GM10248 (cell line): Measurements from ENCODE around the gene RABEP2.
A peak's percentile ranks its signal among the peaks of the same experiment; 100 is the strongest.
"Not testable (repeated sequence)": the region's sequence is repeated elsewhere in the genome, so short reads cannot be mapped to it uniquely, and the experiment has no call there.

ENCODE experiments used
- CTCF ChIA-PET: fragments of 300-600 bp; sonication (Branson Sonifier 250); formaldehyde crosslinking; extraction: SDS; loops from one replicate; lab custom pipeline; 2021; ENCODE audit warnings: antibody characterized with exemption; lab: Yijun Ruan, JAX
- POLR2A ChIA-PET: fragments of 350-650 bp; sonication (Branson Sonifier 250); formaldehyde crosslinking; extraction: SDS; loops from one replicate; lab custom pipeline; 2020; ENCODE audit warnings: antibody characterized with exemption; lab: Yijun Ruan, JAX
- DNase-seq: peaks from one replicate; pipeline ENCODE4 v3.0.0; 2012; ENCODE audit errors: extremely low spot score
- CTCF ChIP-seq: IDR thresholded peaks from 2 replicates; pipeline ENCODE4 v1.5.1; 2012; ENCODE audit warnings: mild to moderate bottlenecking, low read depth; ENCODE audit errors: extremely low read depth, missing control alignments, control extremely low read depth

The RABEP2 gene

GRCh38 chr16:28927815-28928214, 2.8 kb upstream of the RABEP2 start:
- DNase-seq: no peak
- CTCF ChIA-PET: interaction anchor here (1.2 to 12.7 kb wide), 3 partner anchors 16 to 54 kb away, joined by 4 to 139 read pairs (median 5); no protein-coding TSS in a partner anchor
- POLR2A ChIA-PET: no interaction called here
- TF ChIP-seq CTCF: no peak

- CTCF ChIA-PET: interaction anchor here (1.6 to 12.7 kb wide), 2 partner anchors 17 to 52 kb away, joined by 4 to 139 read pairs; no protein-coding TSS in a partner anchor
- POLR2A ChIA-PET, DNase-seq: not testable (repeated sequence)
These were observed 1.2 kb upstream of the RABEP2 start for GRCh38 chr16:28926284-28926683.

GRCh38 chr16:28925386-28926228, 569 bp upstream of the RABEP2 start:
- POLR2A ChIA-PET: interaction anchor here (1.2 kb wide), 1 partner anchor 11 kb away, joined by 3 read pairs; no protein-coding TSS in a partner anchor
- no peak for TF ChIP-seq CTCF
- DNase-seq: peak; percentile 74
- CTCF ChIA-PET: interaction anchor here (0.6 to 12.7 kb wide), 3 partner anchors 18 to 80 kb away, joined by 3 to 139 read pairs (median 3); partner anchors contain the start of gene TUFM

GRCh38 chr16:28924399-28924761, 658 bp downstream of the RABEP2 start:
- ChIA-PET CTCF (interaction anchor here (0.7 to 2.3 kb wide), 4 partner anchors 8 to 78 kb away, joined by 3 to 19 read pairs (median 7); partner anchors contain the start of genes CD19 and TUFM), POLR2A (interaction anchor here (1.0 to 1.2 kb wide), 4 partner anchors 10 to 62 kb away, joined by 3 to 9 read pairs (median 4); no protein-coding TSS in a partner anchor)
- TF ChIP-seq CTCF: no peak
- DNase-seq: no peak

GRCh38 chr16:28923652-28924398, 1.2 kb downstream of the RABEP2 start:
- DNase-seq: peak; percentile 77
- CTCF ChIA-PET: interaction anchor here (0.7 to 2.3 kb wide), 4 partner anchors 9 to 78 kb away, joined by 3 to 19 read pairs (median 7); partner anchors contain the start of genes CD19 and TUFM
- TF ChIP-seq CTCF: no peak
- POLR2A ChIA-PET: interaction anchor here (0.6 to 1.2 kb wide), 6 partner anchors 8 to 66 kb away, joined by 3 to 9 read pairs (median 4); no protein-coding TSS in a partner anchor

GRCh38 chr16:28923231-28923587, 1.8 kb downstream of the RABEP2 start:
- ChIA-PET POLR2A (interaction anchor here (0.6 to 1.2 kb wide), 4 partner anchors 7 to 65 kb away, joined by 4 to 9 read pairs (median 6); no protein-coding TSS in a partner anchor), CTCF (interaction anchor here (0.9 to 2.3 kb wide), 2 partner anchors 9 to 22 kb away, joined by 4 to 19 read pairs; no protein-coding TSS in a partner anchor)
- DNase-seq: no peak
- TF ChIP-seq CTCF: no peak
